Measurements from ENCODE around the gene CDX1.

- TF ChIP-seq, protein P1, sequence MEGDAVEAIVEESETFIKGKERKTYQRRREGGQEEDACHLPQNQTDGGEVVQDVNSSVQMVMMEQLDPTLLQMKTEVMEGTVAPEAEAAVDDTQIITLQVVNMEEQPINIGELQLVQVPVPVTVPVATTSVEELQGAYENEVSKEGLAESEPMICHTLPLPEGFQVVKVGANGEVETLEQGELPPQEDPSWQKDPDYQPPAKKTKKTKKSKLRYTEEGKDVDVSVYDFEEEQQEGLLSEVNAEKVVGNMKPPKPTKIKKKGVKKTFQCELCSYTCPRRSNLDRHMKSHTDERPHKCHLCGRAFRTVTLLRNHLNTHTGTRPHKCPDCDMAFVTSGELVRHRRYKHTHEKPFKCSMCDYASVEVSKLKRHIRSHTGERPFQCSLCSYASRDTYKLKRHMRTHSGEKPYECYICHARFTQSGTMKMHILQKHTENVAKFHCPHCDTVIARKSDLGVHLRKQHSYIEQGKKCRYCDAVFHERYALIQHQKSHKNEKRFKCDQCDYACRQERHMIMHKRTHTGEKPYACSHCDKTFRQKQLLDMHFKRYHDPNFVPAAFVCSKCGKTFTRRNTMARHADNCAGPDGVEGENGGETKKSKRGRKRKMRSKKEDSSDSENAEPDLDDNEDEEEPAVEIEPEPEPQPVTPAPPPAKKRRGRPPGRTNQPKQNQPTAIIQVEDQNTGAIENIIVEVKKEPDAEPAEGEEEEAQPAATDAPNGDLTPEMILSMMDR (IDR thresholded peaks at IDR 0.05; ENCODE audit: low read depth, low read length) = no peak
- no peak for TF ChIP-seq POLR2A (IDR thresholded peaks at IDR 0.05; ENCODE audit: extremely low read depth, insufficient read length)
These were observed 58.0 kb downstream of the CDX1 start for GRCh38 chr5:150224483-150225027.

Data from NB4 (cell line).